Right lung (tissue), 5 donors: ENCODE measurements around the gene HLF. TPM values are rescaled to one million over a fixed set of nuclear protein-coding genes. Genes with fewer than 3 reads are reported as not detected.

Experiments used
- DNase-seq, 2 donors: peaks; one replicate each; pipeline ENCODE4 v3.0.0-alpha.2; 2013
- polyA plus RNA-seq, 5 donors: library from polyadenylated mRNA; unstranded; fragments of 120-200 nt; gene quantifications; one replicate each; pipeline versions ENCODE4 v1.2.1 to v1.2.3, GENCODE V29; 2013; ENCODE audit warnings: inconsistent platforms in 1 of 5, low replicate concordance in 1 of 5; ENCODE audit not compliant: insufficient read length in 5 of 5, insufficient read depth in 1 of 5

Gene HLF
- polyA plus RNA-seq, 5 donors: 2.6 to 5.1 (median 4.0) TPM

- DNase-seq: no peak
These were observed 44.0 kb downstream of the HLF start for GRCh38 chr17:55308613-55309391.

DNA sequence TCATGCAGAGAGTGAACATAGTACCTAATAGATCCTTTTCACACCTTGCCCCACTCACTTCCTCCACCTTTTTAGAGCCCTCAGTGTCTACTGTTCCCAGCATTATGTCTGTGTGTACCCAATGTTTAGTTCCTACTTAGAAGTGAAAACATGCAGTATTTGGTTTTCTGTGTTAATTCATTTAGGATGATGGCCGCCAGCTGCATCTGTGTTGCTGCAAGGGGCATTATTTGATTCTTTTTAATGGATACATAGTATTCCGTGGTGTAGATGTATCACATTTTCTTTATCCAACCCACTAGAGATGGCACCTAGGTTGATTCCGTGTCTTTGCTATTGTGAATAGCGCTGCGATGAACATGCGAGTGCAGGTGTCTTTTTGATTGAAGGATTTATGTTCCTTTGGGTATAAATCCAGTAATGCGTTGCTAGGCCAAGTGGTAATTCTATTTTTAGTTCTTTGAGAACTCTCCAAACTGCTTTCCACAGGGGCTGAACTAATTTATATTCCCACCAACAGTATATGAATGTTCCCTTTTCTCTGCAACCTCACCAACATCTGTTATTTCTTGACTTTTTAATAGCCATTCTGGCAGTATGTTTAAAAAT is 47.1 kb downstream of the HLF start:
- DNase-seq: no peak

GRCh38 chr17:55312852-55313251 is 48.1 kb downstream of the HLF start:
- no peak for DNase-seq

DNA sequence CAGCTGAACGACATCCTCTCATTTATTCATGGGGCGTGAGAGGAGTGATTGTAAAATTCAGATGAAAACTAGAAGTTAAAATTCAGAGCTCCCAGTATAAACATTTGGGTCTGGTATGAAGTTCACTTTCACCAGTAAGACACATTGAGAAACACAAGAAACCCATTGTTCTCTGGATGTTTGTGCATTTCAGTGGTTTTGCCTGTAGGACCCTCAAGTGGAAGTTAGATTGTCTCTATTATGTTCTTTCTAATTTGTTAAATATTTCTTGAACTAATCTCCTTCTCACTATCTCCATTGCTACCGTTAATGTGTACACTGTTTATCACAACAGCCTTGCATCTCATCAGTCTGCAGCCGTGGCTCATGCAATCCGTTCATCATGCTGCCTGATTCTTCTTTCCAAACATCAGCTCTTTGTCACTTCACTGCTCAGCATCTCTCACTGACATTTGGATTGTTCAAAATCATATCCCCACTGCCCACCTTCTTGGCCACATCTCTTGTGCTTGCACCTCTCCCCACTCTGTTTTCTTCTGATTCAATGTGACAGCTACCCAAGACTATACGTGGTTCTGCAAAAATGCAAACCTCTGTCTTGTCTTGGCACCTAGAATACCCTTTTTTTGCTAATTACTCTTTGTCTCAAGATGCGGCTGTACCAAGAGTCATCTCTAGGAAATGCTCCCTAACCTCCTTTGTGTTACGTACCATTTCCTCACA is 49.5 kb downstream of the HLF start:
- DNase-seq: no peak

DNA sequence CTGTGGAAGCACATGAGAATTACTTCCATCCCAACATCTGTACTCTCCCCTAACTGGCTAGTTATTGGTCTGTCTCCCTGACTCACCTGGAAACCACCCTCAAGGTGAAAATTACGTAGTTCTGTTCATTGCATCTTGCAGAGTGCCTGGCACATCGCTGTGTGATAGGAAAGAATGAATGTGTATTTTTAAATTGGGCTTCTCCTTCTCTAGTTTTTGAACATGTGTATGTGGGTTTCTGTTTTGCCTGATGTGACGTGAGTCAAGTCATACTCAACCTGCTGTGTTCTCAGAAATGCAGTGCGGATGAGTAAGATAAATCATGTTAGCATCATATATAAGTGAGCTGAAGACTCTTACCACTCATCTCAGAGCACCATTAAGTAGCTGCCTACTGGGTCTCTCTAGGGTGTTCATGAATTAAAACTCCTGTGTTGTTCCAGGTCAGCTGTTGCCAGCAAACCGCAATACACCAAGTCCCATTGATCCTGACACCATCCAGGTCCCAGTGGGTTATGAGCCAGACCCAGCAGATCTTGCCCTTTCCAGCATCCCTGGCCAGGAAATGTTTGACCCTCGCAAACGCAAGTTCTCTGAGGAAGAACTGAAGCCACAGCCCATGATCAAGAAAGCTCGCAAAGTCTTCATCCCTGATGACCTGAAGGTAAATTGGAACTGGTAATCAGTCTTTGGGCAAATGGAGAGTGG is 50.2 kb downstream of the HLF start:
- no peak for DNase-seq

- DNase-seq: no peak
These were observed 51.7 kb downstream of the HLF start for GRCh38 chr17:55316499-55316898.

GRCh38 chr17:55317284-55317683 is 52.5 kb downstream of the HLF start:
- DNase-seq: no peak

DNA sequence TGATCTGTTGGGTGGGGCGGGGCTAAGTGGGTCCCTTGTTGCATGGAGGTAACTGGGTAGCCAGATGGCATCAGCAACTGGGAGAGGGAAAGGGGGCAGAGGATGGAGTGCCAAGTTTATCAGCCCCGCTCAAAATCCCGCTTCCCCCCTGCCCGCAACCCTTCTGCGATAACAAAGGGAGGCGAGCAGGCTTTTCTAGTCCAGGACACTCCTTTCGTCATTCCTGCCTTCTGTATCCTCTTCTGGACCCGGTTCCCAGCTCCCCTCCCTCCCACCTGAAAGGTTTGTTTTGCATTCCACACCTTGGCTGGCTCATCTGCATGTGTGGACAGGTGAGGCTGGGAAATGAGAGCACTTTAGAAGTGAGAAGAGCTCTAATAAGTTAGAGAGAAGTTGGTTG is 53.3 kb downstream of the HLF start:
- DNase-seq: no peak

GRCh38 chr17:55318715-55319487 is 54.1 kb downstream of the HLF start:
- no peak for DNase-seq

DNA sequence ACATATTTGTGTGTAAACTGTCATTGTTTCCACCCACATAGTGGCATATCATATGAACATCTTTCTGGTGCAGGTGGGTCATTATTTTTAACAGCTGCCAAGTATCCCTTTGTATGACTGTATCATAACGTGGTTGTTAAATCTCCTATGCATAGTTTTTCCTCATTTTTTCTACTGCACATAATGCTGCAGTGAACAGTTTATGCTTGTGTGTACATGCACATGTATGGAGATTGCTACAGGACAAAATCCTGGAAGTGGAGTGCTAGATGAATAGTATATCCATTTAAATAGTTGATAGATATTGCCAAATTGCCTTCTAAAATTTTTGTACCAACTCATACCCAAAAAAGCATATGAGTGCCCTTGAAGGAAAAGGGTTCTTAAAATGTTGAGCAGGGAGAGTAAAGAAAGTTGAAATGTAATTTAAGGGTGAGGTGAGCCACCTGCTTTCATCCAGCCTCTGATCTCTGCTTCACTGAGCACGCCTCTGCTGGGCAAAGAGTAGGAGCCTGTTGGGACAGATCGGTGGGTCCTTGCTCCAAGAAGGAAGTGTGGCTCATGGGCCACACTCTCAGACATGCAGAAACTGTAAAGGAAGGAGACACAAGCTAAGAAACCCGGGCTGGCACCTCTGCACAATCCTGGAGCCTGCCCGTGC is 55.3 kb downstream of the HLF start:
- no peak for DNase-seq

- no peak for DNase-seq
These were observed 56.0 kb downstream of the HLF start for GRCh38 chr17:55320594-55321426.

GRCh38 chr17:55321427-55322060 is 56.8 kb downstream of the HLF start:
- DNase-seq: peak in 1 of 2 donors; percentile 44

- DNase-seq: no peak
These were observed 57.8 kb downstream of the HLF start for GRCh38 chr17:55322453-55322985.

DNA sequence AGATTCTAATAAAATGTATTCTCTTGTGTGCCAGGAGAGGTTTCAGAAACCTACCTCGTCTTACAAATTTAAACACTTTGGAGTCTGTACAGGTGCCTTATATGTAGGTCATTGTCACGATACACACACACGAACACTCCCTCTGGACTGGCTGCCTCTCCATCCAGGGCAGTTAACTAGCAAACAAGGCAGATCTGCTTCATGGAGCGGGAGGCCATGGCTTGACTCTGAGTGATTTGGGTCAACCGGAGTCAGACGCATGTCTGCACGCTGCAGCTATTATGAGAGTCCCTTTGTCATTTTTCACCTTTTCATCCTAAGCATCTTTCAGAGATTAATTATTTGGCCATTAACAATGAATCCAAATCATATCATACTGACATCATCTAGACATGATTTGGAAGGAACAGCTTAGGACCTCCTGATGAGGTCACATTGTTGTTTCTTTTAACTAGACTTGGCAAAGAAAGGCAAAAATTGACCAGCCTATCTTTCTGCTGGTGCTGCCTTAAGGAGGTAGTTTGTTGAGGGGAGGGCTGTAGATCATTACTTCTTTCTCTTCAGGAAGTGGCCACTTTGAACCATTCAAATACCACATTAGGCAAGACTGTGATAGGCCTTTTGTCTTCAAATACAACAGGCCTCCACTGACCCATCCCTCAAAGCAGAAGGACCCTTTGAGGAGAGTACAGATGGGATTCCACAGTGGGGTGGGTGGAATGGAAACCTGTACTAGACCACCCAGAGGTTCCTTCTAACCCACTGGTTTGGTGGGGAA is 58.9 kb downstream of the HLF start:
- DNase-seq: no peak

GRCh38 chr17:55324296-55324978 is 59.7 kb downstream of the HLF start:
- no peak for DNase-seq

- peak; percentile 86 to 90 for DNase-seq
These were observed 60.6 kb downstream of the HLF start for GRCh38 chr17:55325406-55325805.

- DNase-seq: no peak
These were observed 61.3 kb downstream of the HLF start for GRCh38 chr17:55326030-55326429.
